ENCODE measurements around the gene ARID1A.

- TF ChIP-seq REST (IDR thresholded peaks at IDR 0.05; ENCODE audit: insufficient read depth in 1 of 2, low read depth in 2 of 2, low read length in 2 of 2) (no peak), POLR2AphosphoS5 (IDR thresholded peaks at IDR 0.05; ENCODE audit: low read depth, low read length) (no peak), TAF1 (IDR thresholded peaks at IDR 0.05; ENCODE audit: borderline replicate concordance, insufficient read depth, low read length) (no peak), SIN3A (IDR thresholded peaks at IDR 0.05; ENCODE audit: borderline replicate concordance, insufficient read depth, low read length) (no peak), FOXP2 (optimal IDR thresholded peaks at IDR 0.05; ENCODE audit: borderline replicate concordance, extremely low read depth, extremely low read length, insufficient read depth) (no peak)
These were observed 93.7 kb downstream of the ARID1A start for GRCh38 chr1:26789612-26789865.

All from PFSK-1 (cell line).